ENCODE measurements around the gene GADL1.
A peak's percentile ranks its signal among the peaks of the same experiment; 100 is the strongest.

The GADL1 gene

DNA sequence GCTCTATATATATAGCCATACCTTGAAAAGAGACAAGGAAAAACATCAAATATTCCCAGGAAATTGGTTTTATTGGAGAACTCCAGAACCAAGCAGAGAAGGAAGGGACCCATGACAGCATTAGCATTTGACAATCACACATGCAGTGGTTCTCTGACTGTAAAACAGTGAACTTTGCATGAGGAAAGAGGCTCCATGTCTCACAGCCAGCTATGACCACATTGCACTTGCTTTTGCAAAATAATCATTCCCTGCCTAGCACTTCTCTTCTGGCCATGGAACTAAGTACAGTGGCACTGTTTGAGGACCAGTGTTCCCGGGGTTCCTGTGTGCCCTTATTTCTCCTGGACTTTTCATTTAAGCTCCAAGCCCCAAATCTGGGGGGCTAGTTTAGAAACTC lies 202.5 kb downstream of the GADL1 start:
- TF ChIP-seq, protein P1, sequence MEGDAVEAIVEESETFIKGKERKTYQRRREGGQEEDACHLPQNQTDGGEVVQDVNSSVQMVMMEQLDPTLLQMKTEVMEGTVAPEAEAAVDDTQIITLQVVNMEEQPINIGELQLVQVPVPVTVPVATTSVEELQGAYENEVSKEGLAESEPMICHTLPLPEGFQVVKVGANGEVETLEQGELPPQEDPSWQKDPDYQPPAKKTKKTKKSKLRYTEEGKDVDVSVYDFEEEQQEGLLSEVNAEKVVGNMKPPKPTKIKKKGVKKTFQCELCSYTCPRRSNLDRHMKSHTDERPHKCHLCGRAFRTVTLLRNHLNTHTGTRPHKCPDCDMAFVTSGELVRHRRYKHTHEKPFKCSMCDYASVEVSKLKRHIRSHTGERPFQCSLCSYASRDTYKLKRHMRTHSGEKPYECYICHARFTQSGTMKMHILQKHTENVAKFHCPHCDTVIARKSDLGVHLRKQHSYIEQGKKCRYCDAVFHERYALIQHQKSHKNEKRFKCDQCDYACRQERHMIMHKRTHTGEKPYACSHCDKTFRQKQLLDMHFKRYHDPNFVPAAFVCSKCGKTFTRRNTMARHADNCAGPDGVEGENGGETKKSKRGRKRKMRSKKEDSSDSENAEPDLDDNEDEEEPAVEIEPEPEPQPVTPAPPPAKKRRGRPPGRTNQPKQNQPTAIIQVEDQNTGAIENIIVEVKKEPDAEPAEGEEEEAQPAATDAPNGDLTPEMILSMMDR (conservative IDR thresholded peaks at IDR 0.05), result no peak
- H3K27ac ChIP-seq, result peak overlapping the region; percentile 29; the same call in 1 of the 2 replicates

- TF ChIP-seq, protein P1 (conservative IDR thresholded peaks at IDR 0.05), result no peak
- H3K27ac ChIP-seq, result no peak overlapping the region
Observed at GRCh38 chr3:30691249-30691880, 203.1 kb downstream of the GADL1 start.

DNA sequence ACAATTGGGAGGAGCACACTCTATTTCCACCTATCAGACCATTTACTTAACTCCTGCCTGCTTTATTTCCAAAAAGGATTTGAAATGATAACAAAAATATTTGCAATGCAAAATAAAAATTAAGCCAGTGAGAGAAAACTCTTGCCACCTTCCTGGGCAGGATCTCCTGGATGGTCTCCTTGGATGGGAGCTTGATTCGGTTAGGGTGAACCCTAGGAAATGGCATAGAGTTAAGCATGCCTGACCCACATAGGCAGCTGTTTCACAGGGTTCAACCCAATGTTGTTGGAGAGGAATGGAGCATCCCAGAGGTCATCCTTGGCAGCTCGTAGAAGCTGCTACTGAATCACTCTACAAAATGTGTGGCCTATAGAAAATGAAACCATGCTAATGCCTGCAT lies 204.3 kb downstream of the GADL1 start:
- TF ChIP-seq, protein P1 (conservative IDR thresholded peaks at IDR 0.05), result no peak
- peak overlapping the region; percentile 82 for H3K27ac ChIP-seq

DNA sequence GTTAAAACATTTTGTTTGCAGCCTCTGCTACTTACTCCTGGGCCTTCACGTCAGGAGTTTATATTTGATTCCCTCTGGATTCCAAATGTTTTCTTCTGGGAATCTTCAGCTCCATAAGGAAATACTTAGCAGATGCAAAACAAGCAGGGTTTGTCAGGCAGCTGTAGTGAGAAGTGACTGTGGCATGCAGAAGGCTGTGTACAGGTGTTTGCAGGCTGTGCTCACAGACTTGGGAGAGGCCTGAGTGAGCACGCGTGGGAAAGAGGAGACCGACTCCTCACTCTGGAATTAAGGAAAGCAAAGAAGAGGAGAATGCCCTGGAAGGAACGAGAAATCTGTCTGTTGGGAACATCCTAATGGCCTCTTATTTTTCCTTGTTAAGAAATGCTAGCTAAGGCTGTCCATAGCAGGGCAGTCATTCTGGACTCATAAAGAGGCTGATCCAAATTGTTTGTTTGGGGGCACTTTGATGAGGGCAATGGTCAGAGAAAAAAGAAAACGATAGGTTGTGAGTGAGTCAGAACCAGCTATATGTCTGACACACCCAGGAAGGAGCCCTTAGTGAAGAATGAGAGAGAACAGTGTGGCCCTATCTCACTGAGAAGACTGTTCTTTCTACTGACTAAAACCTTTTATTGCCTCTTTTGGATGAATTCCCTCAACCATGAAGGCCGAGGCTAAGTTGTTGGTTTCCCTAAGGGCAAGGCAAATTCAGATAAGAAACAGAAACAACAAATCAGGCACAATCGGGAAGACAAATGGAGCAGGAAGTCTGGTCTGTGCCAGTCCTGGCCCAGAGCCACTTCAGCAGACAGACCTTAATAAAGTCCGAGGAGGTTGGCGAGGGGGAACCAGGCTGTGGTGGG lies 205.5 kb downstream of the GADL1 start:
- H3K27ac ChIP-seq, result peak overlapping the region; percentile 82
- TF ChIP-seq, protein P1 (conservative IDR thresholded peaks at IDR 0.05), result no peak

DNA sequence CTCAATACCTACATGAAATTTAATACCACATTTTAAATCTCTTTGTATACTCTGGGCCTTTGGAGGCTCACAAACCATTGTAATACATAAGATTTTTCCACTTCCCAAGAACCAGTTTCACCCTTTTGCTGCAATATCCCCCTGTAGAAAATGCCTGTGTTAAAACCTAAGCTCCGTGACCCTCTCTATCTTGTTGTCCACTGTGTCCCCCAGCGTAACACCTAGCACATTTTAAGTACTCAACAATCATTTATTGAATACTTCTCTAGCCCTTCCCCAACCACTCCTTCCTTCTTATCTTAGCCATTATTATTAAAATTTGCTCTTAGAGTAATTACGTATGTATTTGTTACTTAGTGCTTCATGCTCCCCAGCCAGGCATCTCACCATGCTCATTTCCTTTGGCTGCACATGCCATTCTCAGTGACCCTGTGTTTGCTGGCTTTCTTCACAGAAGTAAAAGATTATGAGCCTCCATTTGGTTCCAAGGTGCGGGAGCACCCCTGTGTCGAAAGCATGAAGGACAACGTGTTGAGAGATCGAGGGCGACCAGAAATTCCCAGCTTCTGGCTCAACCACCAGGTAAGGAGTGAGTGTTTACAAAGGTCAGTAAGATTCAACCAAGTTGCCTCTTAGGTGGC lies 206.4 kb downstream of the GADL1 start:
- H3K27ac ChIP-seq, result peak overlapping the region; percentile 82
- TF ChIP-seq, protein P1 (conservative IDR thresholded peaks at IDR 0.05), result no peak

- TF ChIP-seq, protein P1 (conservative IDR thresholded peaks at IDR 0.05), result no peak
- H3K27ac ChIP-seq, result no peak overlapping the region
Observed at GRCh38 chr3:30686799-30687198, 207.7 kb downstream of the GADL1 start.

DNA sequence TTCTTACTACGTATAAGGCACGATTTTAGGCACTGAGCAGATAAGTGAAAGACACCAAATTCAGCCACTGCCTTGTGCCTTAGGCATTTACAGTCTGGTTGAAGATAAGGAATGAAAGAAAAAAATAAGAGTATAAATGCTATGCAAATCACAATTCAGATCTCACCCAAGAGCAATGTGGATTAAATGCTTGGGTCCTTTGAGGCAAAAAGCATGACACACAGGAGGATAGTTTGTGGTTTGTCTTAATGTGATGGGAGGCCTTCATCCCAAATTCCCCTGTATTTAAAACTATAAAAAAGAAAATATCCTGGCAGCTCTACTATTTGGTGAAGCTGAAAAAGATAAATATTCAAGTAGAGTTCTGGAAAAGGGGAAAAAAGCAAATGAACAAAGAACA lies 208.3 kb downstream of the GADL1 start:
- TF ChIP-seq, protein P1 (conservative IDR thresholded peaks at IDR 0.05), result no peak
- H3K27ac ChIP-seq, result no peak overlapping the region

Measured in VCaP (cell line).